PC-3 (cell line): ENCODE data around the gene SAA4. TPM values are rescaled to one million over a fixed set of nuclear protein-coding genes. Genes with fewer than 3 reads are reported as not detected.
"Not testable (repeated sequence)": the region's sequence is repeated elsewhere in the genome, so short reads cannot be mapped to it uniquely, and the experiment has no call there.

Source experiments
- ATAC-seq: fragments of 200-7000 bp; cut with Tn5 transposase; 2 replicates; pipeline ENCODE4 v1.9.1; 2020; ENCODE audit warnings: mild to moderate bottlenecking, moderate library complexity
- BruUV-seq: library from RNA; stranded (reverse); fragments of 400-500 nt; replicated peaks from 2 replicates; lab custom pipeline; 2021; lab: Mats Ljungman, UMichigan
- CTCF ChIA-PET: fragments of 300-600 bp; sonication (Branson Sonifier 250); formaldehyde crosslinking; loops from one replicate; lab custom pipeline; 2022; ENCODE audit warnings: antibody characterized with exemption; lab: Charles Lee
- POLR2A ChIA-PET: fragments of 300-600 bp; sonication (Branson Sonifier 250); formaldehyde crosslinking; loops from one replicate; lab custom pipeline; 2022; ENCODE audit warnings: antibody characterized with exemption; ENCODE audit not compliant: unreplicated experiment; lab: Charles Lee
- DNase-seq: peaks from one replicate; pipeline ENCODE4 v3.0.0-alpha.2; 2015
- H2AFZ ChIP-seq: fragments of 300-600 bp; sonication (generic); 2 replicates; pipeline ENCODE4 v1.6.0; 2016; ENCODE audit warnings: antibody characterized with exemption, low read length
- H3F3A ChIP-seq: fragments of 300-600 bp; sonication (generic); one replicate; pipeline ENCODE4 v1.6.0; 2017; ENCODE audit warnings: antibody characterized with exemption, low read length, control low read depth, mild to moderate bottlenecking; ENCODE audit not compliant: unreplicated experiment
- H3K27ac ChIP-seq: fragments of 300-600 bp; sonication (generic); 2 replicates; pipeline ENCODE4 v1.5.1; 2016; ENCODE audit warnings: mild to moderate bottlenecking, low read length
- H3K27me3 ChIP-seq: fragments of 300-600 bp; sonication (generic); 2 replicates; pipeline ENCODE4 v1.6.1; 2016; ENCODE audit warnings: low read length, mixed read lengths
- H3K36me3 ChIP-seq: fragments of 300-600 bp; sonication (generic); 2 replicates; pipeline ENCODE4 v1.6.1; 2016; ENCODE audit warnings: low read depth, mixed run types, low read length, mixed read lengths
- H3K4me1 ChIP-seq: fragments of 300-600 bp; sonication (generic); 2 replicates; pipeline ENCODE4 v1.5.1; 2016; ENCODE audit warnings: low read length; ENCODE audit not compliant: insufficient read depth
- H3K4me2 ChIP-seq: fragments of 300-600 bp; sonication (generic); 2 replicates; pipeline ENCODE4 v1.6.0; 2016; ENCODE audit warnings: low read length
- H3K4me3 ChIP-seq: fragments of 300-600 bp; sonication (generic); 2 replicates; pipeline ENCODE4 v1.5.1; 2016; ENCODE audit warnings: mild to moderate bottlenecking, low read length, mixed read lengths
- H3K79me2 ChIP-seq: fragments of 300-600 bp; sonication (generic); 2 replicates; pipeline ENCODE4 v1.6.1; 2017; ENCODE audit warnings: low read length, mixed read lengths
- H3K9ac ChIP-seq: fragments of 300-600 bp; sonication (generic); 2 replicates; pipeline ENCODE4 v1.6.0; 2016; ENCODE audit warnings: mild to moderate bottlenecking, low read length
- H3K9me2 ChIP-seq: fragments of 300-600 bp; sonication (generic); replicated peaks from 2 replicates; pipeline ENCODE4 v1.6.1; 2016; ENCODE audit warnings: mixed run types, low read length, mixed read lengths
- H3K9me3 ChIP-seq: fragments of 300-600 bp; sonication (generic); 2 replicates; pipeline ENCODE4 v1.6.1; 2016; ENCODE audit warnings: low read length, mixed read lengths
- H4K20me1 ChIP-seq: fragments of 300-600 bp; sonication (generic); 2 replicates; pipeline ENCODE4 v1.6.1; 2016; ENCODE audit warnings: low read length, mixed read lengths
- CTCF ChIP-seq: fragments of 300-600 bp; sonication (generic); conservative IDR thresholded peaks from 2 replicates; pipeline ENCODE4 v1.5.1; 2017; ENCODE audit warnings: antibody characterized with exemption, low read depth, mild to moderate bottlenecking, low read length
- EZH2 ChIP-seq: fragments of 300-600 bp; sonication (generic); IDR thresholded peaks from one replicate; pipeline ENCODE4 v1.6.1; 2017; ENCODE audit warnings: antibody characterized with exemption, mild to moderate bottlenecking, low read length; ENCODE audit not compliant: unreplicated experiment
- EZH2phosphoT487 ChIP-seq: fragments of 300-600 bp; sonication (generic); IDR thresholded peaks from 2 replicates; pipeline ENCODE4 v1.6.1; 2018; ENCODE audit warnings: mild to moderate bottlenecking, antibody characterized with exemption, low read length, borderline replicate concordance
- intact Hi-C: fragments of 100-400 bp; cut with micrococcal nuclease; formaldehyde crosslinking; loops from 2 replicates; pipeline ENCODE4 v1.9.0; 2023
- total RNA-seq: library from RNA; depleted of rRNA; stranded (reverse); fragments of >200 nt; gene quantifications from 2 replicates; pipeline ENCODE4 v1.2.3, GENCODE V29; 2014

The SAA4 gene
- total RNA-seq, 1 experiment from 2014 or later = not detected

GRCh38 chr11:18246379-18247190 lies 10.0 kb upstream of the SAA4 start:
- BruUV-seq, H4K20me1 ChIP-seq, CTCF ChIA-PET, H3K4me1 ChIP-seq, H3K4me2 ChIP-seq, H3K27me3 ChIP-seq, H3F3A ChIP-seq, H3K79me2 ChIP-seq, DNase-seq, POLR2A ChIA-PET, H2AFZ ChIP-seq, ATAC-seq, H3K9me3 ChIP-seq, H3K4me3 ChIP-seq, H3K36me3 ChIP-seq, H3K9me2 ChIP-seq, H3K9ac ChIP-seq, H3K27ac ChIP-seq: not testable (repeated sequence)
- intact Hi-C loops = loop anchor here (10.0 kb wide), 3 partner anchors 78 to 278 kb away; partner anchors contain the start of genes GTF2H1, HPS5 and TSG101

- ChIA-PET CTCF (no interaction called here), POLR2A (no interaction called here)
- no peak for DNase-seq
- BruUV-seq = no TSS peak
- Histone ChIP-seq H3K79me2 (no peaks in the 10 kb centered on the region), H3K4me1 (no peaks in the 10 kb centered on the region), H3K4me3 (no peak overlapping the region), H2AFZ (no peak overlapping the region), H3K4me2 (no peak overlapping the region), H3K27ac (no peak overlapping the region), H3K9me2 (no peaks in the 10 kb centered on the region), H3K36me3 (no peaks in the 10 kb centered on the region), H3F3A (no peaks in the 10 kb centered on the region), H4K20me1 (no peaks in the 10 kb centered on the region), H3K27me3 (0 out of 2 replicates have a peak, but pooled peaks cover 4% of the 10 kb centered on the region), H3K9me3 (no peaks in the 10 kb centered on the region), H3K9ac (no peak overlapping the region)
- intact Hi-C loops = loop anchor here (10.0 kb wide), 3 partner anchors 79 to 279 kb away; partner anchors contain the start of genes GTF2H1, HPS5 and TSG101
- ATAC-seq = 0 out of 2 replicates have a peak, but pooled peaks have one; percentile 23
- TF ChIP-seq CTCF = no peak
- TF ChIP-seq EZH2 = no peak
- TF ChIP-seq EZH2phosphoT487 = no peak
Measured at GRCh38 chr11:18245396-18245795, 8.8 kb upstream of the SAA4 start.

GRCh38 chr11:18243783-18244362 lies 7.3 kb upstream of the SAA4 start:
- Histone ChIP-seq H3K79me2 (no peaks in the 10 kb centered on the region), H3K4me3 (no peak overlapping the region), H3K9ac (no peak overlapping the region), H3K9me2 (no peaks in the 10 kb centered on the region), H3K27ac (no peak overlapping the region), H3K4me2 (no peak overlapping the region), H4K20me1 (no peaks in the 10 kb centered on the region), H3K4me1 (no peaks in the 10 kb centered on the region), H3K9me3 (no peaks in the 10 kb centered on the region), H3K36me3 (no peaks in the 10 kb centered on the region), H2AFZ (no peak overlapping the region; the same call in 1 of the 2 replicates), H3K27me3 (peaks cover 18% of the 10 kb centered on the region; the same call in 1 of the 2 replicates), H3F3A (no peaks in the 10 kb centered on the region)
- intact Hi-C loops = loop anchor here (10.0 kb wide), 3 partner anchors 81 to 281 kb away; partner anchors contain the start of genes GTF2H1, HPS5 and TSG101
- ChIA-PET CTCF (interaction anchor here (0.6 to 1.4 kb wide), 6 partner anchors 26 to 249 kb away, joined by 3 to 6 read pairs (median 3); partner anchors contain the start of gene HPS5), POLR2A (no interaction called here)
- ATAC-seq = peak; percentile 74
- BruUV-seq = no TSS peak
- peak; percentile 73 for DNase-seq
- TF ChIP-seq EZH2phosphoT487 (no peak), CTCF (peak; percentile 86), EZH2 (no peak)
